Pancreas (tissue), 10 donors: ENCODE results near the gene SCARB1. TPM values are rescaled to one million over a fixed set of nuclear protein-coding genes. Genes with fewer than 3 reads are reported as not detected.

Source experiments
- ATAC-seq, 4 donors: fragments of 200-7000 bp; cut with Tn5 transposase; one replicate each; pipeline versions ENCODE4 v1.8.0 to v1.9.1; 2020; ENCODE audit warnings: mild to moderate bottlenecking in 4 of 4, moderate library complexity in 4 of 4
- DNase-seq, 6 donors: peaks; one replicate each; pipeline ENCODE4 v3.0.0-alpha.2; 2020
- FAIRE-seq: peaks from 2 replicates; lab custom pipeline; 2012; peaks lifted over from hg19 to GRCh38; lab: Jason Lieb, UNC
- H3K27ac ChIP-seq, 4 donors: fragments of 200-600 bp; sonication (generic); 1 replicate in 3 of 4; 2 replicates in 1 of 4; pipeline versions ENCODE4 v1.5.0 to v1.8.0; 2020
- H3K27me3 ChIP-seq, 4 donors: fragments of 200-600 bp; one replicate each; pipeline ENCODE4 v1.8.0; 2021
- H3K36me3 ChIP-seq, 3 donors: fragments of 200-600 bp; sonication (generic) in 1 of 3; one replicate each; pipeline versions ENCODE4 v1.5.0 to v1.8.0; 2020 to 2021
- H3K4me1 ChIP-seq, 3 donors: fragments of 200-600 bp; one replicate each; pipeline ENCODE4 v1.8.0; 2021
- H3K4me3 ChIP-seq, 4 donors: fragments of 200-600 bp; sonication (generic) in 2 of 4; one replicate each; pipeline versions ENCODE4 v1.5.0 to v1.8.0; 2020 to 2021
- H3K9me3 ChIP-seq, 4 donors: fragments of 200-600 bp; one replicate each; pipeline ENCODE4 v1.8.0; 2021
- CTCF ChIP-seq, 4 donors: fragments of 200-600 bp; sonication (generic) in 3 of 4; IDR thresholded peaks; one replicate each; pipeline versions ENCODE4 v1.5.0 to v1.8.0; 2021; ENCODE audit warnings: antibody characterized with exemption in 4 of 4
- WGBS, 2 donors: extraction: QIAGEN DNeasy Blood & Tissue Kit; methylation state at CpG; one replicate each; pipeline ENCODE4 v1.1.7; 2013; 5-methylcytosine and 5-hydroxymethylcytosine counted together
- intact Hi-C, 3 donors: fragments of 100-400 bp; cut with DNase I; formaldehyde crosslinking; loops; one replicate each; pipeline versions ENCODE4 v1.11.1 to v1.14.2; 2022
- polyA plus RNA-seq, 2 donors: library from polyadenylated mRNA; stranded (reverse); fragments of 200-250 nt; gene quantifications; one replicate each; pipeline ENCODE4 v1.2.3, GENCODE V29; 2013
- total RNA-seq, 6 donors: library from RNA; stranded (reverse); fragmentation: NEBNext Ultra II Directional in 4 of 6; extraction: Animal tissue kit (Norgen Biotek cat#: 25700) in 4 of 6; gene quantifications; one replicate each; pipeline versions ENCODE4 v1.2.1 to v1.2.4, GENCODE V29; 2021 to 2023
- donor health status: healthy with polysubstance abuse.
- donor health status: DM: no; HTN: no; CAD: no; lungs with moderate emphysema.
- donor health status: DM: no; HTN: no; CAD: no.
- donor health status: control.
- donor health status: control.
- donor health status: Bipolar disorder and iron deficiency.
- donor health status: DM: yes; HTN: yes; CAD: no.
- donor health status: DM: no; HTN: no; CAD: no.
- donor health status: DM: no; HTN: no; CAD: no.
- donor health status: DM: yes; HTN: yes; CAD: no.

SCARB1 gene
- total and polyA plus RNA-seq, 8 donors = 4.7 to 14.7 (median 9.6) TPM

- ATAC-seq (peak in 2 of 4 donors; percentile 8 to 42), DNase-seq (no peak), FAIRE-seq (no peak)
- Histone ChIP-seq H3K9me3 (no peaks in the 10 kb centered on the region), H3K27ac (no peak overlapping the region), H3K36me3 (no peaks in the 10 kb centered on the region), H3K4me1 (peaks cover 0 to 4% (median 0%) of the 10 kb centered on the region in 3 donors), H3K27me3 (no peaks in the 10 kb centered on the region), H3K4me3 (no peak overlapping the region)
- TF ChIP-seq CTCF (IDR thresholded peaks at IDR 0.05) = no peak
- intact Hi-C loops = loop anchor here in 2 of 3 donors (5.0 to 10.0 kb wide), 2 partner anchors 422 to 729 kb away; no protein-coding TSS in a partner anchor
Measured at GRCh38 chr12:124766727-124767065, 97.0 kb downstream of the SCARB1 start.

- intact Hi-C loops = loop anchor here in 2 of 3 donors (5.0 to 10.0 kb wide), 2 partner anchors 421 to 729 kb away; no protein-coding TSS in a partner anchor
- Histone ChIP-seq H3K27ac (no peak overlapping the region), H3K4me3 (no peak overlapping the region), H3K36me3 (no peaks in the 10 kb centered on the region), H3K27me3 (no peaks in the 10 kb centered on the region), H3K4me1 (peaks cover 0 to 4% (median 0%) of the 10 kb centered on the region in 3 donors), H3K9me3 (no peaks in the 10 kb centered on the region)
- DNase-seq (no peak), ATAC-seq (no peak), FAIRE-seq (no peak)
- TF ChIP-seq CTCF (IDR thresholded peaks at IDR 0.05) = no peak
- WGBS, 2 donors = 83 to 90% methylated on average over 9 of the region's 9 CpGs
Measured at GRCh38 chr12:124765581-124766489, 97.8 kb downstream of the SCARB1 start.

DNA sequence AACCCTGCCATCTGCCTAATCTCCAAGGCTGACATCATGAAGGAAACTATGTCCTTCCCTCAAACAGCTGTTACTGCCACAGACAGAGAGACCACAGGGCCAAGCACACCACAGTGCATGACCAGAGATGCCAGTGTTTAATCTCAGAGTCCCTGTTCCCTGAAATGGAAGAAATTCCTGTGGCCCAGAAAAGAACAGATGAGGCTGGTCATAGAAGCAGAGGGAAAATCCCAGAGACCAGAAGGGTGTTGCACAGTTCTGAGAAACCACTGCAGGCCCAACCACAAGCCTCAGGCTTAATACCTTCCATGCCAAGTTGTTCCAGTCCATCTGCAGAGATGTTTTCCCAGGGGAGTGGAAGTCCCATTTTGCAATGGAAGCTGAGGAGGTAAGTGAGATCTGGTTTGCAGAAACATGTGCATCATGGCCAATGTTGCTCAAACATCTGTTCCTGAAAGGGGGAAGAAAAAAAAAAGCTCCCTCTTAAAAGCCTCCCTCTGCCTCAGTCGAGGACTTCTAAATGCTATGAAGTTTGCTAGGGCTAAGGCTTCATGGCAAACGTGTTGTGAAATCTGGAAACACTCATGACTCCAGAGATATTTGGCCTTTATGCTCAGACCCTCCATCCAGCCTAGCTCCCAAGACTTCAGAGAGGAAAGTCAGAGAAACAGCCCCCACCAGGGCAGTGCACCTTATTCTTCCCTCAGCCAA, 98.6 kb downstream of the SCARB1 start:
- no peak for FAIRE-seq
- no peak for DNase-seq
- 62 to 87% methylated on average over 2 of the region's 2 CpGs for WGBS, 2 donors
- TF ChIP-seq CTCF (IDR thresholded peaks at IDR 0.05) = no peak
- no peak overlapping the region for H3K27ac ChIP-seq
- H3K4me3 ChIP-seq = no peak overlapping the region
- H3K27me3 ChIP-seq = no peaks in the 10 kb centered on the region
- H3K4me1 ChIP-seq = peaks cover 0 to 4% (median 0%) of the 10 kb centered on the region in 3 donors
- intact Hi-C loops = loop anchor here in 2 of 3 donors (5.0 to 10.0 kb wide), 2 partner anchors 420 to 728 kb away; no protein-coding TSS in a partner anchor
- H3K9me3 ChIP-seq = no peaks in the 10 kb centered on the region
- ATAC-seq = peak in 3 of 4 donors; percentile 31 to 38 (median 33)
- no peaks in the 10 kb centered on the region for H3K36me3 ChIP-seq

GRCh38 chr12:124764451-124764850, 99.2 kb downstream of the SCARB1 start:
- H3K9me3 ChIP-seq = no peaks in the 10 kb centered on the region
- 66 to 72% methylated on average over 3 of the region's 3 CpGs for WGBS, 2 donors
- intact Hi-C loops = loop anchor here in 2 of 3 donors (10.0 kb wide), 1 partner anchor 420 kb away; no protein-coding TSS in a partner anchor
- H3K27me3 ChIP-seq = no peaks in the 10 kb centered on the region
- peak; percentile 27 to 65 (median 37) for TF ChIP-seq CTCF (IDR thresholded peaks at IDR 0.05)
- no peak for FAIRE-seq
- H3K36me3 ChIP-seq = no peaks in the 10 kb centered on the region
- peak in 1 of 6 donors; percentile 50 for DNase-seq
- peaks cover 0 to 4% (median 0%) of the 10 kb centered on the region in 3 donors for H3K4me1 ChIP-seq
- no peak overlapping the region for H3K4me3 ChIP-seq
- peak in 2 of 4 donors; percentile 16 to 34 for ATAC-seq
- H3K27ac ChIP-seq = no peak overlapping the region
